H1 (cell line): ENCODE measurements around the gene LDHB.

Source experiments
- CTCF ChIP-seq, 3 experiments: IDR thresholded peaks; 1 replicate in 2 of 3; 2 replicates in 1 of 3; pipeline versions ENCODE4 v1.5.1 to v1.6.1; 2011; ENCODE audit warnings: low read length in 3 of 3, mild to moderate bottlenecking in 3 of 3, inconsistent platforms in 2 of 3, low read depth in 1 of 3, moderate library complexity in 1 of 3; ENCODE audit not compliant: insufficient read depth in 1 of 3; ENCODE audit errors: control extremely low read depth in 1 of 3
- EP300 ChIP-seq, 2 experiments: IDR thresholded peaks; 1 replicate in 1 of 2; 2 replicates in 1 of 2; pipeline ENCODE4 v1.6.1; 2011 to 2012; ENCODE audit warnings: low read depth in 2 of 2, low read length in 2 of 2, mild to moderate bottlenecking in 2 of 2, borderline replicate concordance in 1 of 2, inconsistent platforms in 1 of 2, moderate library complexity in 1 of 2

- TF ChIP-seq EP300 (IDR thresholded peaks at IDR 0.05; ENCODE audit: borderline replicate concordance in 1 of 2, low read depth in 2 of 2, low read length in 2 of 2) (no peak), CTCF (IDR thresholded peaks at IDR 0.05; ENCODE audit: control extremely low read depth in 1 of 3, insufficient read depth in 1 of 3, low read depth in 1 of 3, low read length in 3 of 3) (no peak)
These were observed 14.5 kb upstream of the LDHB start for GRCh38 chr12:21672146-21672545.
